ENCODE data around the gene CLN5. TPM values are rescaled to one million over a fixed set of nuclear protein-coding genes. Genes with fewer than 3 reads are reported as not detected.

Gene CLN5
- total RNA-seq, 4 donors from 2014 or later: 20.2 to 39.7 (median 27.0) TPM

DNA sequence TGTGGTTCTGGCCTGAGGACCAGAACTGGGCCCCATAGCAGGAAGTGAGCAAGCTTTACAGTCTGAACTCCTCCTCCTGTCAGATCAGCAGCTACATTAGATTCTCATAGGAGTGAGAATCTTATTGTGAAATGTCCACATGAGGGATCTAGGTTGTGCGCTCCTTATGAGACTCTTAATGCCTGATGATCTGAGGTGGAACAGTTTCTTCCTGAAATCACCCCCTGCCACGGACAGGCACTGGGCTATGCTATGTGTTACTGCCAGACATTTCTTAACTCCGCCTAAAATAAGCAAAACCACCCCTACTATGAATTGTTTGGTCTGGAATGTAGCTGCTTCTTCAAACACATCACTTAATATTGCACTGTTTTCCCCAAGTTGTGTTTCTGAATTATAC lies 30.5 kb downstream of the CLN5 start:
- no peak for ATAC-seq
- Histone ChIP-seq H3K4me1 (peaks cover 19 to 77% (median 26%) of the 10 kb centered on the region in 3 donors), H3K36me3 (peaks cover 0 to 11% of the 10 kb centered on the region in 2 donors), H3K4me3 (no peak overlapping the region), H3K27me3 (no peaks in the 10 kb centered on the region), H3K9me3 (no peaks in the 10 kb centered on the region), H3K27ac (peak overlapping the region; percentile 20 to 67 (median 26))
- TF ChIP-seq POLR2A (IDR thresholded peaks at IDR 0.05) (no peak), POLR2AphosphoS5 (IDR thresholded peaks at IDR 0.05) (no peak), EP300 (IDR thresholded peaks at IDR 0.05) (no peak)
- TF ChIP-seq, protein P1, sequence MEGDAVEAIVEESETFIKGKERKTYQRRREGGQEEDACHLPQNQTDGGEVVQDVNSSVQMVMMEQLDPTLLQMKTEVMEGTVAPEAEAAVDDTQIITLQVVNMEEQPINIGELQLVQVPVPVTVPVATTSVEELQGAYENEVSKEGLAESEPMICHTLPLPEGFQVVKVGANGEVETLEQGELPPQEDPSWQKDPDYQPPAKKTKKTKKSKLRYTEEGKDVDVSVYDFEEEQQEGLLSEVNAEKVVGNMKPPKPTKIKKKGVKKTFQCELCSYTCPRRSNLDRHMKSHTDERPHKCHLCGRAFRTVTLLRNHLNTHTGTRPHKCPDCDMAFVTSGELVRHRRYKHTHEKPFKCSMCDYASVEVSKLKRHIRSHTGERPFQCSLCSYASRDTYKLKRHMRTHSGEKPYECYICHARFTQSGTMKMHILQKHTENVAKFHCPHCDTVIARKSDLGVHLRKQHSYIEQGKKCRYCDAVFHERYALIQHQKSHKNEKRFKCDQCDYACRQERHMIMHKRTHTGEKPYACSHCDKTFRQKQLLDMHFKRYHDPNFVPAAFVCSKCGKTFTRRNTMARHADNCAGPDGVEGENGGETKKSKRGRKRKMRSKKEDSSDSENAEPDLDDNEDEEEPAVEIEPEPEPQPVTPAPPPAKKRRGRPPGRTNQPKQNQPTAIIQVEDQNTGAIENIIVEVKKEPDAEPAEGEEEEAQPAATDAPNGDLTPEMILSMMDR (IDR thresholded peaks at IDR 0.05): no peak
- WGBS, 2 donors (ENCODE audit: low coverage in 1 of 2): 26 to 39% methylated on average over 3 of the region's 3 CpGs

DNA sequence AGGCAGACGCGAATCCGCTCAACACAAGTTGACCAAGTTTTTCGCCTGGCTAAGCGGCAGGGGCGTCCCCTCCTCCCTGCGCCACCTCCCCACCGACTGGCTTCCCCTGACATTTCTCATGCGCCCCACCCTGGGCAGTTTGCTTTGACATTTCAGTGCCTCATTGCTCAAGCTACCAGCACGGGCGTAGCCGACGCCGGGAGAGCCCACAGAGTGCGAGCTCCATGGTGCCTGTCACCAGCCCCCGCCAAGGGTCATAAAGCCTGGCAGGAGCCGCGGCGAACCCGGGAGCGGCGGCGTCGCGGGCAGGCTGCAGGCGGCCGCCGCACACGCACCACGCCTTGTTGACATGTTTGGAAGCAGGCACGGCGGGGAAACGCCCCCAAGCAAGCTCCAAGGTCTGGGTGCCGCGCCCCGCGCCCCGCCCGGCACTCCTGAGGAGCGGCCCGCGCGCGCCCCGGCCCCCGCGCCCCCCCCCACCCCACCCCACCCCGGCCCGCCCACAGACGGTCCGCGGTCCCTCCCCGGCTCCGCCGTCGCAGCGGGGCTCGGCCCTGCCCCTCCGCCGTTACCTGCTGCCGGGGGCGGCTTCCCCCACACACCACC lies 34.5 kb downstream of the CLN5 start:
- H3K27ac ChIP-seq: peak overlapping the region; percentile 87 to 100 (median 100)
- H3K4me3 ChIP-seq: peak overlapping the region; percentile 72 to 88
- peak; percentile 79 for ATAC-seq
- H3K27me3 ChIP-seq: no peaks in the 10 kb centered on the region
- H3K4me1 ChIP-seq: peaks cover 10 to 50% (median 14%) of the 10 kb centered on the region in 3 donors
- TF ChIP-seq EP300 (IDR thresholded peaks at IDR 0.05): no peak
- TF ChIP-seq POLR2AphosphoS5 (IDR thresholded peaks at IDR 0.05): peak; percentile 72
- TF ChIP-seq, protein P1 (IDR thresholded peaks at IDR 0.05): peak in 1 of 4 experiments; percentile 17
- TF ChIP-seq POLR2A (IDR thresholded peaks at IDR 0.05): peak in 1 of 2 donors; percentile 17
- H3K36me3 ChIP-seq: no peaks in the 10 kb centered on the region
- WGBS, 2 donors (ENCODE audit: low coverage in 1 of 2): 0% methylated on average over 6 to 7 of the region's 62 CpGs
- no peaks in the 10 kb centered on the region for H3K9me3 ChIP-seq

DNA sequence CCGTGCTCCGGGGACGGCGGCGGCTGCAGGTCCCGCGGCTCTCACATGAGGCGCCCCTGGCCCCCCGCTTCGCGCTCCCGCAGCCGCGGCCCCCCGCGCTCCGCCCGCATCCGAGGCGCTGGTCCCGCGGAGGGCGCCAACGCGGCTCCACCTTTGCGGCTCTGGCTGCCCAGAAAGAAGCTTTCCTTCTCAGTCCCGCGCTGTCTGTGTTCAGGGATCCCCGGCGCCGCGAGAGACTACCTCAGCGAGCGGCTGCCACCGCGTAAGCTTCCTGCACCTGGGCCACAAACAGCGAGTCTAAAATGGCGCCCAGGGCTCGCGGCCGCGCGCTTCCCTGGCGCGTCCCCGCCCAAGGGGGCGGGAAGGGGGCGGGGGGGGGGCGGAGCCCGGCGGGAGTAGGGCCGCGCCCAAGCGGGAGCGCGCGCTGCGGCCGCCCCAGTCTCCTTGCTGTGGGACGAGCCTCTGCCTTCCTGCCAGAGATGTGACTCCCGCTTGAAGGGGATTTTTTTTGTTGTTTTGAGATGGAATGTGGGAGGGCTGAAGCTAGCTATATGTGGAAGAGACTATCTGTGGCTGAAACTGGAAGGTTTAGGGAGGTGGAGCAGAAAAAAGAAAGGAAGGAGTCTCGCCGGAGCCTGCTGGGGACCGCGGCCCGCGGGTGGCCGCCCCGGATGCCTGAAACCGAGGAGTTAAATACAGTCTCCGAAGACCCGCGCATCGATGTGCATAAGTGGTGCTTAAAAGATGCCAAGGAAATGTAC lies 35.2 kb downstream of the CLN5 start, which contains the start of gene FBXL3:
Gene FBXL3, minus strand, starts transcription at position 299 of the 761 bp plus-strand sequence. CDS start 5,299 bp downstream, outside the sequence.
- Histone ChIP-seq H3K36me3 (no peaks in the 10 kb centered on the region), H3K4me3 (peak within 1 kb of the TSS; percentile 72 to 88), H3K27ac (peak within 1 kb of the TSS; percentile 87 to 100 (median 100)), H3K27me3 (no peaks in the 10 kb centered on the region), H3K9me3 (no peaks in the 10 kb centered on the region), H3K4me1 (peaks cover 6 to 44% (median 9%) of the 10 kb centered on the region in 3 donors)
- TF ChIP-seq POLR2AphosphoS5 (IDR thresholded peaks at IDR 0.05) (peak; percentile 65), POLR2A (IDR thresholded peaks at IDR 0.05) (peak; percentile 59 to 73), EP300 (IDR thresholded peaks at IDR 0.05) (no peak)
- TF ChIP-seq, protein P1 (IDR thresholded peaks at IDR 0.05): no peak
- peak; percentile 86 for ATAC-seq
- WGBS, 2 donors (ENCODE audit: low coverage in 1 of 2): 0 to 1% methylated on average over 6 to 13 of the region's 74 CpGs

DNA sequence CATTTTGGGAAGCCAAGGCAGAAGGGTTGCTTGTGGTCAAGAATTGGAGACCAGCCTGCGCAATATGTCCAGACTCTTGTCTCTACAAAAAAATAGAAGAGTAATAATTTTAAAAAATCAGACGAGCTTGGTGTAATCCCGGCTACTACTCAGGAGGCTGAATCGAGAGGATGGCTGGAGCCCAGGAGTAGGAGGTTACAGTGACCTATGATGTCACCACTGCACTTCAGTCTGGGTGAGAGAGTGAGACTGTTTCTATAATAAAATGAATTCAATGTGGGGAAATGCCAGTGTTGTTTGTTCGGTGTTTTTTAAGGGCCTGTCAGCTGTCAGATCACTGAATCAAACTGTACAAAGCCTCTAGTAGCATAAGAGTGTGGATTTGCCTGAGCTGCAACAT lies 36.3 kb downstream of the CLN5 start:
- Histone ChIP-seq H3K27me3 (no peaks in the 10 kb centered on the region), H3K27ac (peak overlapping the region in 3 of 4 donors; percentile 99 to 100 (median 100)), H3K9me3 (no peaks in the 10 kb centered on the region), H3K4me3 (peak overlapping the region in 1 of 2 donors; percentile 88), H3K36me3 (no peaks in the 10 kb centered on the region), H3K4me1 (peaks cover 2 to 32% (median 4%) of the 10 kb centered on the region in 3 donors)
- TF ChIP-seq, protein P1 (IDR thresholded peaks at IDR 0.05): no peak
- TF ChIP-seq POLR2AphosphoS5 (IDR thresholded peaks at IDR 0.05) (no peak), POLR2A (IDR thresholded peaks at IDR 0.05) (no peak), EP300 (IDR thresholded peaks at IDR 0.05) (no peak)
- 43 to 60% methylated on average over 5 of the region's 5 CpGs for WGBS, 2 donors (ENCODE audit: low coverage in 1 of 2)
- ATAC-seq: no peak
